Epithelial cell of esophagus (primary cell): ENCODE data around the gene SEMA6A.

Experiments
- DNase-seq: peaks from one replicate; pipeline ENCODE4 v3.0.0; 2010; ENCODE audit warnings: low read depth
- H3K4me3 ChIP-seq: 2 replicates; pipeline ENCODE4 v1.5.1; 2011; ENCODE audit warnings: mild to moderate bottlenecking, low read length, control low read depth
- CTCF ChIP-seq: IDR thresholded peaks from 2 replicates; pipeline ENCODE4 v1.5.1; 2011; ENCODE audit warnings: low read depth, mild to moderate bottlenecking, low read length, control low read depth, inconsistent platforms; ENCODE audit not compliant: insufficient read depth; ENCODE audit errors: missing control alignments

SEMA6A gene

GRCh38 chr5:116536316-116537083 is 38.1 kb downstream of the SEMA6A start:
- DNase-seq, result no peak
- TF ChIP-seq CTCF, result no peak
- no peak overlapping the region for H3K4me3 ChIP-seq

GRCh38 chr5:116534964-116535651 is 39.5 kb downstream of the SEMA6A start:
- no peak for TF ChIP-seq CTCF
- no peak for DNase-seq
- no peak overlapping the region for H3K4me3 ChIP-seq

- no peak for DNase-seq
- TF ChIP-seq CTCF, result no peak
- no peak overlapping the region for H3K4me3 ChIP-seq
Measured at GRCh38 chr5:116532762-116533525, 41.7 kb downstream of the SEMA6A start.

DNA sequence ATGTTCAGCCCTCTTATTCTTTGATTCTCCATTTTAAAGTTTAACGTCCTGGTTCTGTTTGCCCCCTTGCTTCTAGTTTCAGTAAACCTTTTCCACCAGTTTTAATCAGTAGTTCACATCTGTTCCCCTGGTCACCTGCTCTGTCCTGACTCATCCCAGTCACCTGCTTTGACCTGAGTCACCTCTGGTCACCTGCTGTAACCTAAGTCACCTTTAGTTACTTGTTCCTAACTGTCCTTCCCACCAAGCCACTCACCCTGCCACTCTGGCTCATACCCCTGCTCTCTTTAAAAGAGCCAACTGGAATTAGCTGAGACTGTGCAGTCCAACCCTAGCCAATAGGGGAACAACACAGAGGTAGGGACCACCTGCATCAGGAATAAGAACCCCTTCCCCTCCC is 43.0 kb downstream of the SEMA6A start:
- no peak for DNase-seq
- TF ChIP-seq CTCF, result no peak
- no peak overlapping the region for H3K4me3 ChIP-seq

DNA sequence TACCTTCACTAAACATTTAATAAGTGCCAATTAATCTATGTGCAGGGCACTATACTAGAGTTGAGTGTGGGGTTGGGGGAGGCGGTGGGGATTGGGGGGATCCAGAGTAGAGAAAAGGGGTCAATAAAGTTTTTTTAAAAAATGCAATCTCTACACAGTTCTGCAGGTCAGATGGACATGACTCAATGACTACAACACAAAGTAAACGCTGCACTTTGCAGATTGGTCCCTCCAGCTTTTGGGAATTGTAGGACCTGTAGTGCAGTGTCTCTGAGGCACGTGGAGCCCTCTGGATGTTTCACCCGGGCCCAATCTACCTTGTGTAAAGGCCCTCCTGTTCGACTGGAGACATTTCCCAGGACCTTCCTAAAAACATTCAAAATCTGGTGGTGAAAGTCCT is 43.5 kb downstream of the SEMA6A start:
- TF ChIP-seq CTCF, result no peak
- DNase-seq, result no peak
- H3K4me3 ChIP-seq, result no peak overlapping the region

DNA sequence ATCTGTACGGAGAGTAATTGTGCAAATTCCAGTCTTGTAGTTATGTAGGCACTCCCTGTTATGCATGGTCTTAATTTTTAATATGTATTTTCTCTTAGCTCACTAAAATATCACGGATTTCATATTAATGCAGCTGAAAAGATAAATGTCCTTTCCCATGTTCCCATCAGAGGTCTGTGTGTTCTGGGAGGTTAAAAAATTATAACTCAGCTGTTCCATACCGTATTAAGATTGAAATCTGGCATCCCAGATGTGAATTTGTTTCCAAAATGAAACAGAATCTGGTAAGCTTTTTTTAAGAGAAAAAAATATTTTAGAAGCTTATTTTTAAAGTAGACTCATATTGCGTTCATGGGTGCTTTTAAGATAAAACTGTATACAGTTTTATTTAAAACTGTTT is 44.3 kb downstream of the SEMA6A start:
- no peak overlapping the region for H3K4me3 ChIP-seq
- TF ChIP-seq CTCF, result no peak
- no peak for DNase-seq
